ENCODE measurements around the gene KRTAP5-3.

GRCh38 chr11:1604711-1605110 is 3.6 kb downstream of the KRTAP5-3 start:
- no peak for TF ChIP-seq YY1 (IDR thresholded peaks at IDR 0.05; ENCODE audit: low read depth)
- TF ChIP-seq TAF1 (IDR thresholded peaks at IDR 0.05; ENCODE audit: low read depth) = no peak
- TF ChIP-seq EP300 (IDR thresholded peaks at IDR 0.05; ENCODE audit: borderline replicate concordance) = no peak
- no peak for TF ChIP-seq MAX (IDR thresholded peaks at IDR 0.05)
- TF ChIP-seq REST (IDR thresholded peaks at IDR 0.05; ENCODE audit: low read depth) = no peak
- no peak for TF ChIP-seq RAD21 (IDR thresholded peaks at IDR 0.05; ENCODE audit: low read depth)
- TF ChIP-seq ZBTB7A (IDR thresholded peaks at IDR 0.05; ENCODE audit: low read depth) = no peak
- TF ChIP-seq USF1 (IDR thresholded peaks at IDR 0.05) = no peak
- TF ChIP-seq NFIC (IDR thresholded peaks at IDR 0.05) = no peak
- TF ChIP-seq EGR1 (IDR thresholded peaks at IDR 0.05) = no peak
- no peak for TF ChIP-seq CREB1 (IDR thresholded peaks at IDR 0.05; ENCODE audit: low read depth)
